ENCODE results near the gene CCL16.
"Not testable (repeated sequence)": the region's sequence is repeated elsewhere in the genome, so short reads cannot be mapped to it uniquely, and the experiment has no call there.

Gene CCL16

DNA sequence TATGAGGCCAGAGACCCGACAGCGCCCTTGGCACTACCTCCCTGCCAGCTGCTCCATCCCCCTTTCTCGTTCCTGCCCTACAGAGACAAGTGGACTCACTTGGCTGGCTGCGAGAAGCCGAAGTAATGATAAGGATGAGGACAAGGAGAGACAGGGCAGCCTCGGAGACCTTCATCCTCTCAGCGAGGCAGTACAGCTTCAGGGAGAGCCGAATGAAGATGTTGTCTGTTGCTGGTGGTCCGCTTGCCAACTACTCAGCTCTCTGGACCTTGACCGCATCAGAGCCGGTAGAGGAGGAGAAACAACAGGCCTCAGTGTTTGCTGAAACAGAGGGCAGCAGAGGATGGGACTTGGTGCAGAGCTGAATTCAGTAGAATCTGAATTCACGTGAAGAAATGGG is at the start of gene CCL16:
Gene CCL16, minus strand, starts transcription at position 252 of the 400 bp plus-strand sequence. Its CDS starts 77 bp downstream, at position 175.
- DNase-seq, result no peak

GRCh38 chr17:36030956-36031355 is 49.7 kb upstream of the CCL16 start:
- no peak for DNase-seq

- DNase-seq, result no peak
Observed at GRCh38 chr17:36027761-36028160, 46.5 kb upstream of the CCL16 start.

DNA sequence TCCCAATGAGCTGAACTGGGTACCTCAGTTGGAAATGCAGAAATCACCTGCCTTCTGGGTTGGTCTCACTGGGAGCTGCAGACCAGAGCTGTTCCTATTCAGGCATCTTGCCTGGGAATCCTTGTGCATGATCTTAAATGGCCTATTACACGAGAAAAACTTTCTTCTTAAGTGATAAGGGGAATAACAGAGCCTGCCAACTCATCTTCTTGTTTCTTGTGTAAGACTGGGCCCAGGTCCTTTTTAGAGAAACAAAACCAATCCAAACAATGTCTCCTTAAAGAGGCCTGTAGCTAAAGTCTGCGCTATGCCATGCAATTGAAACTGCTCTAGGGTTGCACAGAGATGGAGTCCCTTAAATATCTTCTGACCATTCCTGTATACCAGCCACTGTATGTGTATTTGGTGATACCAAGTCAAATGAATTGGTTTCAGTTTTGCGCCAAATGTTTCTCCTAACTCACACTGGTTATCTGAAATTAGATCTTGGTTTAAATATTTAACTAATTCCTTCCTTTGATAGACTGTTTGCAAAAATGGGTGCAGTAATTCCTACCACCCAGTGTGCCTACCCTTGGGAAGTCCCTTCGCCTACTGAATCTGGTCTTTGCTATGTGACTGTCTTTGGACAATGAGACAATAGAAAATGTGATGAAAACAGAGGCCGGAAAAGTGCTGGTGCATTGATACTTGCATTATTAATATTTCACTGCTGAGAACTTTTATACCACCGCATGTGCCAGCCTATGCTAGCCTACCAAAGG is 43.0 kb upstream of the CCL16 start:
- DNase-seq, result no peak

- no peak for DNase-seq
Observed at GRCh38 chr17:36019423-36019822, 38.1 kb upstream of the CCL16 start.

- peak in 1 of 2 donors; percentile 10 for DNase-seq
Observed at GRCh38 chr17:36017799-36018198, 36.5 kb upstream of the CCL16 start, which contains the start of gene CCL23. Gene CCL23 (minus strand): TSS chr17:36017972. CDS start chr17:36017897, 75 bp downstream.

DNA sequence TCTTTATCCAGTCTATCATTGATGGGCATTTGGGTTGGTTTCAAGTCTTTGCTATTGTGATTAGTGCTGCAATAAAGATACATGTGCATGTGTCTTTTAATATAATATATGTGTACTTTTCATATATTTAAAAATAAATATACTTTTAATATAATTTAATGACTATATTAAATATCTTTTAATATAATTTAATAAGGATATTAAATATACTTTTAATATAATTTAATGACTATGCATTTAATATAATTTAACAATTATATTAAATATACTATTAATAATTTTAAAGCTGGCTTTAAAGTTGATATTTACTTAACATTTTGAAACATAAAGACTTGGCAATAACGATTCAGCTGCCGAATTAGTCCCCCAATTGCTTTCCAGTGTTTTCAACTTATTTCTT is 35.3 kb upstream of the CCL16 start:
- no peak for DNase-seq

DNA sequence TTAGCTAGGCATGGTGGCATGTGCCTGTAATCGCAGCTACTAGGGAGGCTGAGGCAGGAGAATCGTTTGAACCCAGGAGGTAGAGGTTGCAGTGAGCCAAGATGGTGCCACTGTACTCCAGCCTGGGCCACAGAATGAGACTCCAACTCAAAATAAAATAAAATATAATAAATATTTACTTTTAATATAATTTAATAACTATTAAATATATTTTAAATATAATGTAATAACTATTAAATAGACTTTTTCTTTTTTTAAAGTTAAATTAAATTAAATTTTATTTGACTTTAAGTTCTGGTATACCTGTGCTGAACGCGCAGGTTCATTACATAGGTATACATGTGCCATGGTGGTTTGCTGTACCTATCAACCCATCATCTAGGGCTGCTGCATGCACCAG is 34.6 kb upstream of the CCL16 start:
- DNase-seq, result not testable (repeated sequence)

GRCh38 chr17:36014946-36015345 is 33.6 kb upstream of the CCL16 start:
- DNase-seq, result no peak

GRCh38 chr17:36011201-36011600 is 29.9 kb upstream of the CCL16 start:
- no peak for DNase-seq

DNA sequence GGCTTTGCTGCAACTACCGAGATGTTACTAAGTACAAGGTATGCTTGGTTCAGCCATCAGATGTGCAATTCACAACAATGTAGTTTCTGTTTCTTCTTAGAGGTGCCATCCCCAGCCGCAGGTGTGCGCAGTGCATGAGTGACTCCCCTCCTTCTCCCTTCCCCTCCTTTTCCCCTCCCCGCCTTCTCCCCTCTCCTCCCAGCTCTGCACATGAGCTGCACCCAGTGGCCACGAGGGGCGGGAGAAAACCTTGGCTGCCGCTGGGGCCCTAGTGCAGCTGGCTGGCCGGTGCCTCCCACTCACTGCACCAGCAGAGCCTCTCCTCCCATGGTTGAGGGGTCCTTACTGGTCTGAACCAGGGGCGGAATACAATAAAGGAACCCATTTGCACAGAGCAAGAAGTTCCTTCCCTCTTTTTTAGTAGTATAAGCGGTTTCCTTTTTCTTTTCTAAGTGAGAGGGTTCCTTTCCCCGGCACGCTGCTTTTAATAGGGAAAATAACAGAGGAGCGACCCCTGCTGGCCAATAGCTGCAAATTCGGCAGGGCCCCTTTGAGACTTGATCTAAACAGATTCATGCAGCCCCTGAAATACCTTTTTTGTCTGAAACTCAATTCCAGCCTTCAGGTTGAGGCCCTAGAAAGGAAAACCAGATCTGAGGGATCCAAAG is 27.8 kb upstream of the CCL16 start:
- no peak for DNase-seq

- DNase-seq, result no peak
Observed at GRCh38 chr17:36004594-36005108, 23.4 kb upstream of the CCL16 start.

DNA sequence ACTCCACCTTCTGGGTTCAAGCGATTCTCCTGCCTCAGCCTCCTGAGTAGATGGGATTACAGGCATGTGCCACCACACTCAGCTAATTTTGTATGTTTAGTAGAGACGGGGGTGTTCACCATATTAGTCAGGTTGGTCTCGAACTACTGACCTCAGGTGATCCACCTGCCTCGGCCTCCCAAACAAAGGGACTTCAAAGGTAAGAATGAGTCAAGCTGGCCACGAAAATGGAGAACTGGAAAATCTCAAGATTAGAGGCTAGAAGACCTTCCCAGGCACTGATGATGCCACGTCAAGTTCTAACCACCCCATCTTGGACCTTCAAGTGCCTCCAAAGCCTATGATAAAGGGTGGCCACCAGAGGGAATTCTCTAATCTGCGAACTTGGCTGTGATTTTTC is 21.3 kb upstream of the CCL16 start:
- no peak for DNase-seq

GRCh38 chr17:36001862-36002603 is 20.7 kb upstream of the CCL16 start:
- no peak for DNase-seq

DNA sequence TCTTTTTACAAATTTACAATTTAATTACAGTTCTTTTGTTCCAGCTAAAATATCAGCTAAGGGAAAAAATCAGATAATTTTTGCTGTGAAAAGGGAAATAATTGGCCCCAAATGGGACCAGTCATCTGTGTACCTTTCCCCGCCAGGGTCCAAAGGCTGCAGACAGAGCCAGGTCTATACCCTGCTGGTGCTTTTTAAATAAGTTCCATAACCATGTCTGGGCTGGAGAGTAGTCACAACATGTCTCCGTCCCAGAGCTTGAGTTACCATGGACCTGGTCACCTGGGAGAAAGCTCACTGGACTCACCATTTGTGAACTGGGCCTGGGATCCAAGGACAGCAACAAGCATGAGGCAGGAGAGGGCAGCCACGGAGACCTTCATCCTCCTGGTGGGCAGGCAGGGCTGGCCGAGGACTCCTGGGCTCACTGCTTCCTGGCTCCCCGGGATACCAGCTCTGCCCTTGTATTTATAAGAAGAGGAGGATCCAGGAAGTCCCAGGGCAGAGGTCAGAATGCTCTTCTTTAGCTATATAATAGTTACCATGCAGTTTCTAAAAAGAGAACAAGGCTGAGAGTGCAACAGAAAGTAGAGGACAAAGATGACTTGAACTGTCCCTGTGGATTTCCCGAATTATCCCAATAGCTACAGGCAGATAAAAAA is 19.9 kb upstream of the CCL16 start, which contains the start of gene CCL15:
Gene CCL15, minus strand, starts transcription at position 444 of the 662 bp plus-strand sequence. Its CDS starts 61 bp downstream, at position 383.
- DNase-seq, result no peak

- no peak for DNase-seq
Observed at GRCh38 chr17:36000732-36001109, 19.4 kb upstream of the CCL16 start.

DNA sequence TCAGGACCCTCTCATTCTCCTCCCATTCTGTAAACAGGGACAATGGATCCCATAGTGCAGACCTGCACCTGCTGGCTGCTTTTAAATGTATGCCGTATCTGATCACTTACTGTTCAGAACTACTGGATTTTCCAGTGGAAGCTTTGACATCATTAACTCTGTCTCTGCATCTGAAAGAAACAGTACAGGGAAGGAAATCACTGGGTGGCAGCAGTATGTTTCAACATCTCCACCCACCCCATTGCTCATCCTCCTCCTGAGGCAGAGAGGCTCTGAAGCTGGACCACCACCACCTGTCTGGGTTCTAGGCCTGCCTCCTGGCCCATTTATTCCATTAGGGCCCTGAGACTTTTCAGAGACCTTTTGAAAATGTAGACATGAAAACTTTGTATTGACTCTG is 17.5 kb upstream of the CCL16 start:
- DNase-seq, result no peak

DNA sequence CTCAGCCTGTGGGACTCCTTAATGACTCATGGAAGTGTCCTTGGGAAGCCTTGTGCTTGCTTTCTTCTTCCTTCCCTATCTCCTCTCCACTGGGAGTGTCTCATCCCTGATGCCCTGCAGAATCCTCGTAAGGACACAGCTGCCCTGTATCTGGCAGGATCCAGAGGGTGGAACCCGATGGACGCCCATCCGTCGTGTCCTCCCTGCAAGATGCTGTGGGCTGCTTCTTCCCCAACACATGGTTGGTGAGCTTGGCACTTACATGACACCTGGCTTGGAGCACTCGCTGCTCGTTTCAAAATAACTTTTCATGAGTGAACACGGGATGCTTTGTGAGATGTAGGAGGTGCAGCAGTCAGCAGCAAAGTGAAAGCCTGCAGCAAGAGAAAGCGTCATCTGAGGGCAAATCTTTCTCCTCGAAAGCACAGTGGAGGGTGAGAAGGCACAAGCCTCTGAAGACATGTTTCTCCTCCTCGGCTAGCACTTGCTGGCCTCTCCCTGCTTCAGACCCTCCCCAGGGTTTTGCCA is 16.8 kb upstream of the CCL16 start:
- no peak for DNase-seq

DNA sequence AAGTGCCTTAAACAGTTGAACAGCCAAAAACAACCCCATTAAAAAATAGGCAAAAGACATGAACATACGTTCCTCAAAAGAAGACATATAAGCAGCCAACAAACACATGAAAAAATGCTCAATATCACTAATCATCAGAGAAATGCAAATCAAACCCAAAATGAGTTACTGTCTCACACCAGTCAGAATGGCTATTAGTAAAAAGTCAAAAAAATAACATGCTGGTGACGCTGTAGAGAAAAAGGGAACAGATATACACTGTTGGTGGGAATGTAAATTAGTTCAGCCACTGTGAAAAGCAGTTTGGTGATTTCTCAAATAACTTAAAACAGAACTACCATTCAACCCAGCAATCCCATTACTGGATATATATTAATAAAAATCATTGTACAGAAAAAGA is 14.0 kb upstream of the CCL16 start:
- not testable (repeated sequence) for DNase-seq

DNA sequence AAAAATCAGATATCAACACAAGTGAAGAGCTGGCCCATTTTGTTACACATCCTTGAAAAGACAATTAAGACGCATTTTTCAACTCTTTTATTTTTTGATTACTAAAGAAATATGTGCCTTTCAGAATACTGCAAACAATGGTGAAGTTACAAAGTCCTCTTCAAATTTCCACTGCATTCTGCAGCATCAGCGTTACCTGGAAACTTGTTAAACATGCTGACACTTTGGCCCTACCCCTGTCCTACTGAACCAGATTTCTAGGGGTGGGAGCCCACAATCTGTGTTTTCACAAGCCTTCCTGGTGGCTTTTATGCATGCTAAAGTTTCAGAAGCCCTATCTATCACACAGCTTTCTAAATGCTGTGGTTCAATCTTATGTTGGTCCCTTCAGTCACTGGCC is 9.8 kb upstream of the CCL16 start:
- no peak for DNase-seq

GRCh38 chr17:35988164-35988563 is 6.9 kb upstream of the CCL16 start:
- no peak for DNase-seq

GRCh38 chr17:35986643-35987042 is 5.3 kb upstream of the CCL16 start, which contains the start of gene CCL14:
Gene CCL14 (minus strand): TSS chr17:35986729. CDS start chr17:35986649, 80 bp downstream.
- DNase-seq, result no peak
